PC-9 (cell line): ENCODE data around the gene DPP10.

Experiments
- EZH2 ChIP-seq: fragments of 200-600 bp; sonication (generic); IDR thresholded peaks from 2 replicates; pipeline ENCODE4 v1.8.0; 2017; ENCODE audit warnings: antibody characterized with exemption, low read depth
- TF ChIP-seq, protein P1 (sequence below): fragments of 200-600 bp; sonication (generic); conservative IDR thresholded peaks from 2 replicates; pipeline ENCODE4 v1.6.1; 2017; ENCODE audit warnings: mixed run types, antibody characterized with exemption, mild to moderate bottlenecking, moderate library complexity

GRCh38 chr2:115779085-115779632 is 1336.7 kb downstream of the DPP10 start:
- TF ChIP-seq, protein P1, sequence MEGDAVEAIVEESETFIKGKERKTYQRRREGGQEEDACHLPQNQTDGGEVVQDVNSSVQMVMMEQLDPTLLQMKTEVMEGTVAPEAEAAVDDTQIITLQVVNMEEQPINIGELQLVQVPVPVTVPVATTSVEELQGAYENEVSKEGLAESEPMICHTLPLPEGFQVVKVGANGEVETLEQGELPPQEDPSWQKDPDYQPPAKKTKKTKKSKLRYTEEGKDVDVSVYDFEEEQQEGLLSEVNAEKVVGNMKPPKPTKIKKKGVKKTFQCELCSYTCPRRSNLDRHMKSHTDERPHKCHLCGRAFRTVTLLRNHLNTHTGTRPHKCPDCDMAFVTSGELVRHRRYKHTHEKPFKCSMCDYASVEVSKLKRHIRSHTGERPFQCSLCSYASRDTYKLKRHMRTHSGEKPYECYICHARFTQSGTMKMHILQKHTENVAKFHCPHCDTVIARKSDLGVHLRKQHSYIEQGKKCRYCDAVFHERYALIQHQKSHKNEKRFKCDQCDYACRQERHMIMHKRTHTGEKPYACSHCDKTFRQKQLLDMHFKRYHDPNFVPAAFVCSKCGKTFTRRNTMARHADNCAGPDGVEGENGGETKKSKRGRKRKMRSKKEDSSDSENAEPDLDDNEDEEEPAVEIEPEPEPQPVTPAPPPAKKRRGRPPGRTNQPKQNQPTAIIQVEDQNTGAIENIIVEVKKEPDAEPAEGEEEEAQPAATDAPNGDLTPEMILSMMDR = no peak
- no peak for TF ChIP-seq EZH2
